Naive thymus-derived CD4-positive, alpha-beta T cell (primary cell): ENCODE data around the gene SLC4A1. TPM values are rescaled to one million over a fixed set of nuclear protein-coding genes. Genes with fewer than 3 reads are reported as not detected.

ENCODE experiments used
- ATAC-seq: fragments of 150-1000 bp; cut with Tn5 transposase; 2 replicates; pipeline ENCODE4 v1.10.0; 2021; ENCODE audit warnings: mild to moderate bottlenecking, moderate library complexity
- CTCF ChIA-PET: fragments of 350-600 bp; sonication (Branson Sonifier 250); formaldehyde crosslinking; loops from one replicate; lab custom pipeline; 2021; ENCODE audit warnings: antibody characterized with exemption; lab: Charles Lee
- POLR2A ChIA-PET: fragments of 350-600 bp; sonication (Branson Sonifier 250); formaldehyde crosslinking; loops from one replicate; lab custom pipeline; 2021; ENCODE audit warnings: antibody characterized with exemption, inconsistent platforms; lab: Charles Lee
- DNase-seq, 9 donors: peaks; one replicate each; pipeline versions ENCODE4 v3.0.0 to v3.0.0-alpha.2; 2020 to 2022; ENCODE audit warnings: mixed read lengths in 1 of 9
- H3K27ac ChIP-seq: one replicate; pipeline ENCODE4 v1.7.0; 2013; ENCODE audit warnings: mild to moderate bottlenecking, low read depth, low read length, moderate library complexity
- H3K27me3 ChIP-seq, 2 donors: one replicate each; pipeline ENCODE4 v1.7.0; 2013; ENCODE audit warnings: low read length in 2 of 2, mild to moderate bottlenecking in 2 of 2, moderate library complexity in 2 of 2; ENCODE audit not compliant: control insufficient read depth in 2 of 2, insufficient read depth in 2 of 2
- H3K36me3 ChIP-seq, 3 experiments: 1 replicate in 2 of 3; 2 replicates in 1 of 3; pipeline ENCODE4 v1.7.0; 2013; ENCODE audit warnings: low read length in 3 of 3, mild to moderate bottlenecking in 3 of 3, moderate library complexity in 1 of 3; ENCODE audit not compliant: insufficient read depth in 3 of 3, control insufficient read depth in 2 of 3
- H3K4me1 ChIP-seq, 2 donors: one replicate each; pipeline ENCODE4 v1.7.0; 2013; ENCODE audit warnings: low read length in 2 of 2, mild to moderate bottlenecking in 2 of 2, moderate library complexity in 1 of 2; ENCODE audit not compliant: control insufficient read depth in 2 of 2, insufficient read depth in 2 of 2
- H3K4me3 ChIP-seq: 2 replicates; pipeline ENCODE4 v1.7.0; 2013; ENCODE audit warnings: mild to moderate bottlenecking, low read length
- H3K9me3 ChIP-seq, 3 experiments: 1 replicate in 2 of 3; 2 replicates in 1 of 3; pipeline ENCODE4 v1.7.0; 2013; ENCODE audit warnings: low read length in 3 of 3; ENCODE audit not compliant: control insufficient read depth in 2 of 3
- H3K27ac Mint-ChIP-seq, 9 donors: one replicate each; pipeline ENCODE4 v1.8.0; 2020 to 2022; ENCODE audit warnings: mixed read lengths in 9 of 9, mild to moderate bottlenecking in 8 of 9, moderate library complexity in 5 of 9, inconsistent platforms in 2 of 9
- H3K27me3 Mint-ChIP-seq, 5 donors: one replicate each; pipeline ENCODE4 v1.8.0; 2021 to 2022; ENCODE audit warnings: mixed read lengths in 5 of 5, mild to moderate bottlenecking in 1 of 5
- H3K36me3 Mint-ChIP-seq, 5 donors: one replicate each; pipeline ENCODE4 v1.8.0; 2020 to 2022; ENCODE audit warnings: mixed read lengths in 5 of 5, mild to moderate bottlenecking in 3 of 5, inconsistent platforms in 1 of 5
- H3K4me1 Mint-ChIP-seq, 7 donors: one replicate each; pipeline ENCODE4 v1.8.0; 2020 to 2022; ENCODE audit warnings: mixed read lengths in 7 of 7, mild to moderate bottlenecking in 3 of 7, inconsistent platforms in 1 of 7
- H3K4me3 Mint-ChIP-seq, 10 donors: one replicate each; pipeline ENCODE4 v1.8.0; 2020 to 2022; ENCODE audit warnings: mild to moderate bottlenecking in 10 of 10, mixed read lengths in 10 of 10, moderate library complexity in 6 of 10, inconsistent platforms in 2 of 10
- H3K9me3 Mint-ChIP-seq, 11 donors: one replicate each; pipeline ENCODE4 v1.8.0; 2020 to 2022; ENCODE audit warnings: mixed read lengths in 11 of 11, mild to moderate bottlenecking in 4 of 11, inconsistent platforms in 1 of 11, moderate library complexity in 1 of 11
- intact Hi-C, 2 donors: fragments of 100-400 bp; cut with micrococcal nuclease; formaldehyde crosslinking; loops; one replicate each; pipeline ENCODE4 v1.15.1; 2023
- polyA plus RNA-seq, 2 donors: library from polyadenylated mRNA; unstranded; fragments of 300-500 nt; fragmentation: Illumina TruSeq; gene quantifications; one replicate each; pipeline ENCODE4 v1.2.3, GENCODE V29; 2021
- total RNA-seq, 6 experiments: library from RNA in 5 of 6; stranded (reverse) in 5 of 6; gene quantifications; 1 replicate in 5 of 6; 2 replicates in 1 of 6; pipeline ENCODE4 v1.2.3 and lab custom pipeline; 2021 to 2026

Gene SLC4A1
- total RNA-seq, result under 1 TPM in 1 of 5 experiments, not detected in 4; 0.15 TPM
- polyA plus RNA-seq, result not detected
- not detected for total RNA-seq (lab: John Stamatoyannopoulos, UW)

DNA sequence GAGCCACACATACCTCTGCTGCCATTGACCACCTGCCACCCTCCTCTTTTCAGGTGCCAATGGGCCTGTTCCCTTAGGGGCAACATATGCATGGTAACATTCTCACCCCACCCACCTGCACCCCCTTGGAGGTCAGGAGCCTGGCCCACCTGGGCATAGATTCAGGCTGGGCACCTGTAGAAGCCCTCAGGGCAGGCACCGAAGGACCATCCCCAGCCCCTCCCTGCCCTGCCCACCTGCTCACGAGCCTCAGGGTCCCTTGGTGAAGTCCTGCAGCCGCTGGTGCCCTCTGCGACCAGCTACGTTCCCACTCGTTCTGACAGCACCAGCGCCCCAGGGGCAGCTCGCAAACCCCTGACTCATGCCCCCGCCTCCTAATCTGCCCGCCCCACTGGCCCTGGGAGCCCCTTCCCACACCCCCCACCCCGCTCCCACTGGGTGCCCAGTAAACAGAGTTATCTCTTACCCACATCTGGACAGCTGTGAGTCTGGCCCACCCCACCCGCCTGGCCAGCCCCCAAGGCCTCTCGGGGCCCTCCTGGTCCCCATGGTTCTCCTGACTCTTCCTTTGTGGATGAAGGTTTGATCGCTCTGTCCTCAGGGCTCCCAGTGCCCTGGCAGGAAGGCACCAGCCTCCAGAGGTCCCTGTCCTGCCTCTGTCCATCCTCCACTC lies at the start of gene SLC4A1:
Gene SLC4A1, minus strand, starts transcription at position 318 of the 673 bp plus-strand sequence. CDS start 5,269 bp downstream, outside the sequence.
- H3K36me3 Mint-ChIP-seq, result no peaks in the 10 kb centered on the region
- H3K36me3 ChIP-seq, result no peaks in the 10 kb centered on the region
- DNase-seq, result no peak
- ATAC-seq, result no peak
- no peak within 1 kb of the TSS for H3K27ac Mint-ChIP-seq
- H3K4me1 Mint-ChIP-seq, result peaks cover 0 to 4% (median 0%) of the 10 kb centered on the region in 7 donors
- intact Hi-C loops, result loop anchor here in 1 of 2 donors (5.0 kb wide), 1 partner anchor 46 kb away; no protein-coding TSS in a partner anchor
- no peaks in the 10 kb centered on the region for H3K9me3 ChIP-seq
- H3K27me3 Mint-ChIP-seq, result peaks cover 0 to 5% (median 0%) of the 10 kb centered on the region in 5 donors
- H3K4me1 ChIP-seq, result no peaks in the 10 kb centered on the region
- no peak within 1 kb of the TSS for H3K27ac ChIP-seq
- H3K27me3 ChIP-seq, result no peaks in the 10 kb centered on the region
- ChIA-PET POLR2A (no interaction called here), CTCF (no interaction called here)
- no peak within 1 kb of the TSS for H3K4me3 Mint-ChIP-seq
- H3K9me3 Mint-ChIP-seq, result no peaks in the 10 kb centered on the region
- H3K4me3 ChIP-seq, result no peak within 1 kb of the TSS

- peaks cover 0 to 2% (median 0%) of the 10 kb centered on the region in 11 donors for H3K9me3 Mint-ChIP-seq
- intact Hi-C loops, result no loop called here
- Histone ChIP-seq H3K4me1 (peaks cover 0 to 17% of the 10 kb centered on the region in 2 donors), H3K9me3 (no peaks in the 10 kb centered on the region), H3K27ac (no peak overlapping the region), H3K4me3 (no peak overlapping the region), H3K27me3 (peaks cover 0 to 21% of the 10 kb centered on the region in 2 donors), H3K36me3 (peaks cover 0 to 33% (median 0%) of the 10 kb centered on the region in 3 experiments)
- peaks cover 25 to 41% (median 32%) of the 10 kb centered on the region in 5 donors for H3K27me3 Mint-ChIP-seq
- ATAC-seq (no peak), DNase-seq (no peak)
- CTCF ChIA-PET, result interaction anchor here (1.0 kb wide), 1 partner anchor 108 kb away, joined by 3 read pairs; no protein-coding TSS in a partner anchor
- peak overlapping the region in 5 of 10 donors; percentile 5 to 65 (median 22) for H3K4me3 Mint-ChIP-seq
- POLR2A ChIA-PET, result interaction anchor here (0.9 to 3.1 kb wide), 3 partner anchors 9 to 97 kb away, joined by 4 to 21 read pairs (median 5); partner anchors contain the start of gene UBTF
- peaks cover 3 to 19% (median 5%) of the 10 kb centered on the region in 5 donors for H3K36me3 Mint-ChIP-seq
- H3K4me1 Mint-ChIP-seq, result peaks cover 10 to 34% (median 21%) of the 10 kb centered on the region in 7 donors
- H3K27ac Mint-ChIP-seq, result no peak overlapping the region
These were observed 49.6 kb upstream of the SLC4A1 start for GRCh38 chr17:44317545-44317944.

- peak overlapping the region; percentile 30 for H3K4me3 ChIP-seq
- intact Hi-C loops, result no loop called here
- ATAC-seq, result no peak
- ChIA-PET CTCF (interaction anchor here (0.7 to 1.3 kb wide), 3 partner anchors 11 to 38 kb away, joined by 3 to 6 read pairs (median 5); no protein-coding TSS in a partner anchor), POLR2A (interaction anchor here (0.7 to 3.1 kb wide), 9 partner anchors 8 to 118 kb away, joined by 3 to 21 read pairs (median 4); partner anchors contain the start of genes RUNDC3A and UBTF)
- H3K9me3 ChIP-seq, result no peaks in the 10 kb centered on the region
- H3K27ac ChIP-seq, result no peak overlapping the region
- peaks cover 0 to 2% (median 0%) of the 10 kb centered on the region in 11 donors for H3K9me3 Mint-ChIP-seq
- peaks cover 25 to 46% (median 38%) of the 10 kb centered on the region in 5 donors for H3K27me3 Mint-ChIP-seq
- H3K27me3 ChIP-seq, result peaks cover 0 to 21% of the 10 kb centered on the region in 2 donors
- peaks cover 0 to 18% (median 0%) of the 10 kb centered on the region in 3 experiments for H3K36me3 ChIP-seq
- peak overlapping the region; percentile 15 to 87 (median 81) for H3K4me3 Mint-ChIP-seq
- DNase-seq, result no peak
- peak overlapping the region in 1 of 9 donors; percentile 16 for H3K27ac Mint-ChIP-seq
- H3K4me1 Mint-ChIP-seq, result peaks cover 10 to 22% (median 17%) of the 10 kb centered on the region in 7 donors
- peaks cover 0 to 17% of the 10 kb centered on the region in 2 donors for H3K4me1 ChIP-seq
- peaks cover 3 to 13% (median 5%) of the 10 kb centered on the region in 5 donors for H3K36me3 Mint-ChIP-seq
These were observed 48.1 kb upstream of the SLC4A1 start for GRCh38 chr17:44315760-44316731.

GRCh38 chr17:44314869-44315661 lies 47.1 kb upstream of the SLC4A1 start:
- H3K27me3 Mint-ChIP-seq, result peaks cover 25 to 48% (median 38%) of the 10 kb centered on the region in 5 donors
- intact Hi-C loops, result no loop called here
- peak in 5 of 9 donors; percentile 21 to 58 (median 33) for DNase-seq
- peaks cover 3 to 12% (median 5%) of the 10 kb centered on the region in 5 donors for H3K36me3 Mint-ChIP-seq
- peak overlapping the region; percentile 15 to 87 (median 79) for H3K4me3 Mint-ChIP-seq
- Histone ChIP-seq H3K27ac (no peak overlapping the region), H3K9me3 (no peaks in the 10 kb centered on the region), H3K36me3 (peaks cover 0 to 8% (median 0%) of the 10 kb centered on the region in 3 experiments), H3K4me1 (peaks cover 0 to 17% of the 10 kb centered on the region in 2 donors), H3K27me3 (peaks cover 0 to 21% of the 10 kb centered on the region in 2 donors), H3K4me3 (peak overlapping the region; percentile 47)
- ChIA-PET POLR2A (interaction anchor here (0.8 to 3.1 kb wide), 6 partner anchors 9 to 105 kb away, joined by 3 to 21 read pairs (median 4); partner anchors contain the start of gene UBTF), CTCF (no interaction called here)
- peak overlapping the region in 1 of 9 donors; percentile 16 for H3K27ac Mint-ChIP-seq
- peaks cover 11 to 24% (median 18%) of the 10 kb centered on the region in 7 donors for H3K4me1 Mint-ChIP-seq
- H3K9me3 Mint-ChIP-seq, result peaks cover 0 to 2% (median 0%) of the 10 kb centered on the region in 11 donors
- peak; percentile 60 for ATAC-seq

DNA sequence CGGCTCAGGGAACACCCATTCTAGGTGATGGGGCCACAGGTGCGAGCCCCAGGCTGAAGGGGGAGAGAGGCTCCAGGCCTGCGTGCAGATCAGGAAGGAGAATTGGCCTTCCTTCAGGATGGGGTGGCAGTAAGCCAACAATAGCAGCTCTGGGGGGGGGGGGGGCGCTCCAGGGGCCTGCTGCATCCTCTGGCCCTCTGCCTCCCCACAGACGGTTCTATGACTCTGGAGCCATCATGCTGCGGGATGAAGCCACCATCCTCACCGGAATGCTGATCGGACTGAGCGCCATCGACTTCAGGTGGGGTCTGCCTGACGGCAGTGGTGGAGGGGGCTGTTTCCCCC lies 46.6 kb upstream of the SLC4A1 start:
- H3K27me3 Mint-ChIP-seq, result peaks cover 25 to 53% (median 38%) of the 10 kb centered on the region in 5 donors
- H3K36me3 Mint-ChIP-seq, result peaks cover 2 to 11% (median 4%) of the 10 kb centered on the region in 5 donors
- H3K9me3 ChIP-seq, result no peaks in the 10 kb centered on the region
- peak overlapping the region; percentile 47 for H3K4me3 ChIP-seq
- peaks cover 15 to 29% (median 21%) of the 10 kb centered on the region in 7 donors for H3K4me1 Mint-ChIP-seq
- DNase-seq (no peak), ATAC-seq (no peak)
- intact Hi-C loops, result no loop called here
- H3K27ac ChIP-seq, result no peak overlapping the region
- H3K36me3 ChIP-seq, result peaks cover 0 to 3% (median 0%) of the 10 kb centered on the region in 3 experiments
- peaks cover 0 to 17% of the 10 kb centered on the region in 2 donors for H3K4me1 ChIP-seq
- ChIA-PET POLR2A (interaction anchor here (0.8 to 3.1 kb wide), 3 partner anchors 9 to 93 kb away, joined by 4 to 21 read pairs (median 5); partner anchors contain the start of gene UBTF), CTCF (no interaction called here)
- peak overlapping the region; percentile 45 to 81 (median 68) for H3K4me3 Mint-ChIP-seq
- peaks cover 0 to 2% (median 0%) of the 10 kb centered on the region in 11 donors for H3K9me3 Mint-ChIP-seq
- H3K27ac Mint-ChIP-seq, result no peak overlapping the region
- H3K27me3 ChIP-seq, result peaks cover 0 to 21% of the 10 kb centered on the region in 2 donors
